ENCODE data around the gene NAPSA. TPM values are rescaled to one million over a fixed set of nuclear protein-coding genes. Genes with fewer than 3 reads are reported as not detected.

The NAPSA gene
- total and polyA plus RNA-seq, 10 of the 15 experiments (the other 5 are each of a cell fraction or from before 2014, with no cell fraction given) = 6.7 to 45.4 (median 17.1) TPM

- TF ChIP-seq YY1 (IDR thresholded peaks at IDR 0.05; ENCODE audit: low read depth, low read length) (no peak), POLR2AphosphoS2 (IDR thresholded peaks at IDR 0.05; ENCODE audit: low read depth, low read length) (no peak), ZNF207 (IDR thresholded peaks at IDR 0.05; ENCODE audit: borderline replicate concordance) (no peak), NRF1 (conservative IDR thresholded peaks at IDR 0.05; ENCODE audit: low read depth, low read length) (peak; percentile 80), RB1 (IDR thresholded peaks at IDR 0.05; ENCODE audit: borderline replicate concordance) (peak; percentile 59; the same call in 1 of the 2 replicates), REST (IDR thresholded peaks at IDR 0.05; ENCODE audit: low read depth, low read length) (peak; percentile 99), IRF4 (IDR thresholded peaks at IDR 0.05; ENCODE audit: low read depth, low read length) (no peak), E4F1 (IDR thresholded peaks at IDR 0.05; ENCODE audit: borderline replicate concordance, partially characterized antibody) (no peak), GATAD2B (conservative IDR thresholded peaks at IDR 0.05; ENCODE audit: low read depth) (peak; percentile 46), RBBP5 (conservative IDR thresholded peaks at IDR 0.05) (no peak), SUZ12 (IDR thresholded peaks at IDR 0.05; ENCODE audit: unreplicated experiment) (no peak), MEF2B (IDR thresholded peaks at IDR 0.05; ENCODE audit: partially characterized antibody, poor library complexity, severe bottlenecking) (no peak), CREB1 (IDR thresholded peaks at IDR 0.05; ENCODE audit: low read depth) (no peak), BACH1 (IDR thresholded peaks at IDR 0.05; ENCODE audit: borderline replicate concordance) (no peak; the same call in 1 of the 2 replicates), MTA3 (IDR thresholded peaks at IDR 0.05; ENCODE audit: borderline replicate concordance, low read length) (no peak), BMI1 (IDR thresholded peaks at IDR 0.05; ENCODE audit: borderline replicate concordance) (no peak), POU2F2 (IDR thresholded peaks at IDR 0.05; ENCODE audit: borderline replicate concordance, low read depth, low read length) (no peak), SUPT20H (IDR thresholded peaks at IDR 0.05; ENCODE audit: borderline replicate concordance, control insufficient read depth, low read depth, low read length) (no peak), PAX5 (IDR thresholded peaks at IDR 0.05; ENCODE audit: borderline replicate concordance, low read depth, low read length) (no peak), TAF1 (IDR thresholded peaks at IDR 0.05; ENCODE audit: borderline replicate concordance, low read depth, low read length) (no peak), TARDBP (IDR thresholded peaks at IDR 0.05; ENCODE audit: borderline replicate concordance) (no peak), GABPA (IDR thresholded peaks at IDR 0.05; ENCODE audit: low read depth) (no peak)
Observed at GRCh38 chr19:50325310-50326100, 39.9 kb downstream of the NAPSA start (continued).

Data from GM12878 (cell line).